Umbilical cord (tissue), 2 donors: ENCODE measurements around the gene POU4F2. TPM values are rescaled to one million over a fixed set of nuclear protein-coding genes. Genes with fewer than 3 reads are reported as not detected.

Experiments used
- DNase-seq: peaks from one replicate; pipeline ENCODE4 v3.0.0-alpha.2; 2015; ENCODE audit warnings: low spot score
- total RNA-seq: library from RNA; depleted of rRNA; stranded (reverse); fragments of >200 nt; gene quantifications from one replicate; pipeline ENCODE4 v1.2.3, GENCODE V29; 2014; ENCODE audit warnings: low replicate concordance; ENCODE audit not compliant: insufficient read depth

Gene POU4F2, protein sequence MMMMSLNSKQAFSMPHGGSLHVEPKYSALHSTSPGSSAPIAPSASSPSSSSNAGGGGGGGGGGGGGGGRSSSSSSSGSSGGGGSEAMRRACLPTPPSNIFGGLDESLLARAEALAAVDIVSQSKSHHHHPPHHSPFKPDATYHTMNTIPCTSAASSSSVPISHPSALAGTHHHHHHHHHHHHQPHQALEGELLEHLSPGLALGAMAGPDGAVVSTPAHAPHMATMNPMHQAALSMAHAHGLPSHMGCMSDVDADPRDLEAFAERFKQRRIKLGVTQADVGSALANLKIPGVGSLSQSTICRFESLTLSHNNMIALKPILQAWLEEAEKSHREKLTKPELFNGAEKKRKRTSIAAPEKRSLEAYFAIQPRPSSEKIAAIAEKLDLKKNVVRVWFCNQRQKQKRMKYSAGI
- 5.3 TPM for total RNA-seq

- DNase-seq: no peak
These were observed at the start of gene POU4F2 for GRCh38 chr4:146638786-146639505. Gene POU4F2, plus strand, starts transcription at chr4:146638893. Its CDS starts 248 bp downstream, at chr4:146639141.

GRCh38 chr4:146590801-146591200 is 47.9 kb upstream of the POU4F2 start:
- DNase-seq: no peak

- no peak for DNase-seq
These were observed 46.7 kb upstream of the POU4F2 start for GRCh38 chr4:146592019-146592418.

DNA sequence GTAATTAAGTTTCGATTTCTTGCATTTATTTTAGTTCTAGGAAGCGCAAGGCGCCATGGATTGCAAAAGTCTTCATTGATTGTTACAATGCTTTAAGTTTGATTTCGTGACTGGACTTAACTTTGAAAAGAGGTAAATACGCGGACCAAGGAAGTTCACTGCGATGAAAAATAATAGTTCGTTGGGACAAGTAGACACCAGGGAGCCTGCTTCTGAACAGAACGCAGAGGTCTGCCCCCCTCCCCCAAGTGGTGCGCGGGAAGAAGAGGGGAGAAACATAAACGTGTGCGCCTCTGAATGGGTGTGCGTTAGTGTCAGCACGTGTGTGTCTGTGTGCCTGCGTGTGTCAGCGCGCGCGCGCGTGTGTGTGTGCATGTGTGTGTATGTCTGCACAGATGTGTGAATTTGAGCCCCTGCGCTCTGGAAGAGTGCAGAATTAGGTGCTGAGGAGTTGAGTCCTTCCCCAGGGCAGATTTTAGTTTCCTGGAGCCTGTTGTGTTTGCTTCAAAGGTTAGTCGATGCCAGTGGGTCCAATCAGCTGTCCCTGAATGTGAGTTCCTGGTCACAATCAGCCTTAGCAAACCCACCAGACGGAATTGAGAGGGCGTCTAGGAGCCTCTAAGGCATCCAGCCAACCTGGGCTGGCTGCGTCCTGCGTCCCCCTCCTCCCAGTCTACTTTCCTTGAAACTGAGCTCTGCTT is 5.8 kb upstream of the POU4F2 start:
- DNase-seq: no peak

DNA sequence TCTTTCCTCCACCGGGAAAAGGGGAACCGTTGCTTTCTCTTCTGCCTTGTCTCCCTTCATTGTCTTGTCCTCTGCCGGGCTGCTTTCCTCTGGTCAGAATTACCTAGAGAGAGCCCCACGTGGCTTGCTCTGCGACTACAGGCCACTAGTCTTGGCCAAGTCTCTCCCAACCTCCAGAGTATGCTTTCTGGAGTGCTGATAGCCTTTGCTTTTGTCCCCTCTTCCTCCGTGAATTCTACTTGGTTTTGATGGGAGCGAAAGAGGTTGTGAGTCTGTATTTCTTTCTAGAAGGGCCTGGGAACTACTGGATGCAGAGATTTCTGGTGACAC is 5.3 kb upstream of the POU4F2 start:
- DNase-seq: no peak

- DNase-seq: no peak
These were observed 3.9 kb upstream of the POU4F2 start for GRCh38 chr4:146634825-146635224.

- DNase-seq: no peak
These were observed 916 bp upstream of the POU4F2 start for GRCh38 chr4:146637621-146638332.

DNA sequence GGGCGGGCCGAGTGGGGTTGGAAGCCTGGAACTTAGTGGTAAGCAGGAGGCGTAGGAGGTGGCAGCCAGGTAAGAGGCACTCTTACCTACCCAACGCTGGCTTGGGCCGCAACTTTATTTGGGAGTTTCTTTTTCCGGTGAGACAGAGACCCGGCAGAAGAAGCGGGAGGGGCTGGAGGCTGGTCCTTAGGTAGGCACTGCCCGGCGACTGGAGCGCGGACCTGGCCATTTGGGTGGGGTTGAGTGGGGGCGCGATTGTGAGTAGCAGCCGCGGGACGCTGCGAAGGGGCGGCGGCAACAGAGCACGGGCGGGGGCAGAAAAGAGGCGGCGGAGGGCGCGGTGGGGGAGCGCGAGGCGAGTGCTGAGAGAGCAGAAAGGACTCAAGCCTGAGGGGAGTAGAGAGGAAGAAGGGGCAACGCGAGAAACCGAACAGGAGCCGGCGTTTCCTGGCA is 334 bp upstream of the POU4F2 start:
- no peak for DNase-seq

- no peak for DNase-seq
These were observed 826 bp downstream of the POU4F2 start for GRCh38 chr4:146639506-146639932.

- DNase-seq: no peak
These were observed 1.4 kb downstream of the POU4F2 start for GRCh38 chr4:146640021-146640464.

GRCh38 chr4:146640465-146641061 is 1.9 kb downstream of the POU4F2 start:
- DNase-seq: no peak

DNA sequence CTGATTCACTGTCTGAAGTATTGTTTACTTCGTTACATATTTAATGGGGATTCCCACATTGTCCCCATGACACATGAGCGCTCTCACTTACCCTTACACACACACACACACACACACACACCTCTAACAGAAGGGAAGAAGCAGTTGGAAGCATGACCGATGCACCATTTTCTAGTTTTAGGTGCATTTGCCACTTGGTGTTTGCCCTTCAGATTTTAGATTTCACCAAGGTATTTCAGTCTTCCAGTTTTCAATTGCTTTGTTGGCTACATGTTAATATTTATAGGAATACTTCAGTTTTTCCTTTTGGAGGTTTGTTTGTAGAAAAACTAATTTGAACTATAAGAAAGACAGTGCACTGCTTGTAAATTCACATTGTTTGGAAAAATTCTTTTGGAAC is 3.1 kb downstream of the POU4F2 start:
- no peak for DNase-seq

DNA sequence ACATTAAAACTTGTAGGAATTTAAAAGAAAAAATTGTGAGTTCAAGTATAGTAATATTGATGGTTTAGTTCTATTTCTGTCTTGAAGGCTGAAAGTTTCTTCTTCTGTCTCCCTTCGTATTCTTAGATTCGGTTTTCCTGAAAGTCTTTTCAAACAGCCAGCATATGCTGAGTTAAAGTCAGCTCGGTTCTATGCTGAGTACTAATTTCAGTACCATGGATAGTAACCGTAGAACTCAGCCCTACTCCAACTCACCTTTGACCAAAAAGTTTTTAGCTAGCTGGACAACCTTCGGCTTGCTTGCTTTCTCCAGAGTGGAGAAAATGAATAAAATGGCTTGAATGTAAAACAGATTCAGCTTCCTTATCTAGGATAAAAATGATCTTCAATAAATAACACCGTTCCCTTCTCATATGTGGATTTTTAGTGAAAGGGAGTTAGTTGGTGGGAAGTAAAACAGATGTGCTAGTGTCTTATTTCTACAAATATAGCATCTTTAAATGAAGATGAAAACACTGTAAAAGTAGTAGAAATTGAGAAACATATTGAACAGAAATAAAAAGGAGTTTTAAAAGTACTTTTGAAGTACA is 5.2 kb downstream of the POU4F2 start:
- peak; percentile 5 for DNase-seq

DNA sequence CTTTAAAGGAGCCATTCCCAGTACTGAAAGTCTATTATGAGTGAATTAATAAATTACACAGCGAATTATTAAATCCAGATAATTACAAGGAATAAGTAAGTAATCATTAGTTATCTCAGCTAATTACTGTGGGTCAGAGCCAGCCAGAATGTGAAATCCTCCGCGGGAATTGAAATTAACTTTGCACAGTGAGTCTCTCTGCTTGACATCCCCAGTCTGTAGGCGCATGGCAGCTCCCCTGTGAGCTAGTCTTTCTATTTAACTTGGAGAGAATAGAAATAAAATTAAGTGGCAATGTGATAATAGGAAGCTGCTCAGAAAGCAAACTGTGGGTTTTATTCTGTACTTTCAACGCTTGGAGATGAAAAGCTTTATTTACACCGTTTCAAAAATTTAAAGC is 7.2 kb downstream of the POU4F2 start:
- DNase-seq: no peak

- DNase-seq: no peak
These were observed 8.1 kb downstream of the POU4F2 start for GRCh38 chr4:146646593-146647325.

DNA sequence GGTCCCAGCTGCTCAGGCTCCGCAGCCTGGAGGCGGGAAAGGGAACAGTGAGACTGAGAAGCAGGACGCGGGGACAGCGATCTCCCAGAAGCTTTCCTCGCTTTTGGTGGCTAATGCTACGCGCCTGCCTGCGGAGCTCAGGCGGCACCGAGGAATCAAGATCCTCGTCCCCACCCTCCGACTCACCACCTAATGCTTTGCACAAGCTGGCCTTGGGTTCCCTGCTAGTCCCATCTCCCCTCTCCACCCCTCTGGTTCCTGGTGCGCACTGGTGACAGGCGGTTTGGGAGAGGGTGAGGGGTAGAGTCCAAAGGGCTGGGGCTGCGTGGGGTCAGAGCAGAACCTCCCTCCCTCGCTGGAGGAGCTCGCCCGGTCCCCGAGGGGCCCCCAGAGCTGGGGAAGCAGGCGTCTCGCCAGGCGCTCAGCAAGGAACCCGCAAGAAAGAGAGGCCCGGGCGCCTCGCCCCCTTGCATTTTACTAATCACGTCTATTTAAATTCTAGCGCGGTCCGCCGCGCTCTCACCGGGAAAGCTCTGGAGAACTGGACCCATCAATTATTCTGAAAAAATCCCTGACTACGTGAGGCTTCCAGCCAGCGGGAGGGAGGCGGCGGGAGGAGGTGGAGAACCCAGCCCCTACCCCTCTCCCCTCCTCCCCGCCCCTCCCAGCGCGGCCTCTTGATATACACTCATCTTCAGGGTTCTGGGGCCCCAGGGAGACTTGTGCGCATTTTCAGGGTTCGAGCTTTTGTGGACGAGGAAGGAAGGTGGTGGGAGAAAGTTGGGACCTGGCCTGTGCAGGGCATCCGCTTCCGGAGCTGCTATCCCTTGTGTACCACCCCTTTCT is 9.1 kb downstream of the POU4F2 start:
- no peak for DNase-seq

DNA sequence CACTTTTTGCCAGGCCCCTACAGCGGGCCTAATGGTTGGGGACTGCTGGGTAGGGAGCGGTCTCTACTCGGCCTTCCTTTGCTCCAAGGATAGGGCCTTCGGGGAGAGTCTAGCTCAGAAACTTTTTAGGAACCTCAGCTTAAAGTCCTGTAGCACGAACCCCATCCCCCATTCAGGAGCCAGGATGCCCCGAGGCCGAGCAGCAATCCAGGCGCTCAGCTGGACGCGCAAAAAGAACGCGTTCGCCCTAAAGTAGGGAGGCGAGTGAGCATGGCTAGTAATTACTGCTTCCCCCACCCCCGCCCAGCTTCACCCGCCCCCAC is 9.7 kb downstream of the POU4F2 start:
- no peak for DNase-seq

GRCh38 chr4:146649232-146649631 is 10.5 kb downstream of the POU4F2 start:
- DNase-seq: no peak

- DNase-seq: no peak
These were observed 11.3 kb downstream of the POU4F2 start for GRCh38 chr4:146650034-146650433.
